Measurements from ENCODE around the gene FBLL1.
A peak's percentile ranks its signal among the peaks of the same experiment; 100 is the strongest.
"Not testable (repeated sequence)": the region's sequence is repeated elsewhere in the genome, so short reads cannot be mapped to it uniquely, and the experiment has no call there.

FBLL1 gene

DNA sequence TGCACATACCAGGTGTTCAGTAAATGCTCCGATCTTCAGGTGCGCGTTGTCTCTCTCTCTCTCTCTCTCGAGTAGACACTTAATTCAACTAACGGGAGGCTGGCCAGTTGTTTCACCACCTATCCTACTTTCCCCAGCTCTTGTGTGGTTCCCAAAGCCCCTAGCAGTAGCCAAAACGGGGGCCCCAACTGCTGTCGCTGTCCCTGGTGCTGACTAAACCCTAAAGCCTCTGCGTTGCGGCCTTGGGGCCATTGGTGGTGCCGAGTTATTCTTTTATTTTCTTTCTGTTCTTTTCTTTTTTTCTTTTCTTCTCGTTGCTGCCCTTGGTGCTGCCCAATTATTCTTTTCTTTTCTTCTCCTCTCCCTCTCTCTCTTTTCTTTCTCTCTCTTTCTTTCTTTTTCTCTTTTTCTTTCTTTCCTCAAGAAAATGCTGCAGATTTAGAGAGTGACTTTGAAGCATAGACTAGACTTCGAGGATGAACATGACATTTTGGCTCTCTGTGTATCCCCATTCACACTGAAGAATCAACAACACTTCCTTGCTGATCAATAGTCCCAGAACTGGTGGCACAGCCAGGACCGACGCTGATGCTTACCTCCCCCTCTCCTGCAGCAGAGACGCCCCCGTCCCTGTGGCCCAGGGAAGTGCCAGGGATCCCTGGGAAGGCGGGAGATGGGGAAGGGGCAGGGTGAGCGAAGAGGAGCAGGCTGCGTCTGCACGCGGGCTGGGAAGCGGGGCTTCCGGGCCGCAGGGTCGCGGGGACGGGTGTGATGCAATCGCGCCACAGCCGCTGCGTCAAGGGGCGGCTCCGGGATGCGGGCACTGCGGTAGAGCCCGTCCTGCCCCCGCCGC, at the start of gene FBLL1:
Gene FBLL1 (plus strand): TSS at position 785 of the 853 bp plus-strand sequence. CDS start 200 bp downstream, outside the sequence.
- no peak for DNase-seq (ENCODE audit: low read depth in 1 of 2, low spot score in 1 of 2)

- DNase-seq (ENCODE audit: low read depth in 1 of 2, low spot score in 1 of 2) = no peak
Measured at GRCh38 chr5:168480601-168481000, 48.5 kb upstream of the FBLL1 start.

DNA sequence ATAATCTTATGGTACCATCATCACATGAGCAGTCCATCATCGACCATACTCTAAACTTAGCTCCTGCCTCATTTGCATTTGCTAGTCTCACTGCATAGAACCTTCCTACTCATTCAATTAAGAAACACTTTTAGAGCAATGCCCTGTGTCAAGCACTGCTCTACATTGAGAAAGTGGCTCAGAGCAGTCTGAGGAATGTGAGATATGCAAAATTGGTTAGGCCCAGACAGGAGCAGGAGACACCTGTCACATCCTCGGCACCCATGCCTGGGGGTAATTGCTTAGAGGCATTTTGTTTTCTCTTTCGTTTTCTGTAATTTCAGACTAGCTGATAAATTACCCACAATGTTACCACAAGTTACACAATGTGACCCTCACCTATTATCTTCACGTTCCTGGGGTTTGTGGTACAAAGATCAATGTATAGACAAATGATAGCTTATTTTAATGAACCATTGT, 47.7 kb upstream of the FBLL1 start:
- DNase-seq (ENCODE audit: low read depth in 1 of 2, low spot score in 1 of 2) = no peak

GRCh38 chr5:168482361-168482760, 46.7 kb upstream of the FBLL1 start:
- no peak for DNase-seq (ENCODE audit: low read depth in 1 of 2, low spot score in 1 of 2)

DNA sequence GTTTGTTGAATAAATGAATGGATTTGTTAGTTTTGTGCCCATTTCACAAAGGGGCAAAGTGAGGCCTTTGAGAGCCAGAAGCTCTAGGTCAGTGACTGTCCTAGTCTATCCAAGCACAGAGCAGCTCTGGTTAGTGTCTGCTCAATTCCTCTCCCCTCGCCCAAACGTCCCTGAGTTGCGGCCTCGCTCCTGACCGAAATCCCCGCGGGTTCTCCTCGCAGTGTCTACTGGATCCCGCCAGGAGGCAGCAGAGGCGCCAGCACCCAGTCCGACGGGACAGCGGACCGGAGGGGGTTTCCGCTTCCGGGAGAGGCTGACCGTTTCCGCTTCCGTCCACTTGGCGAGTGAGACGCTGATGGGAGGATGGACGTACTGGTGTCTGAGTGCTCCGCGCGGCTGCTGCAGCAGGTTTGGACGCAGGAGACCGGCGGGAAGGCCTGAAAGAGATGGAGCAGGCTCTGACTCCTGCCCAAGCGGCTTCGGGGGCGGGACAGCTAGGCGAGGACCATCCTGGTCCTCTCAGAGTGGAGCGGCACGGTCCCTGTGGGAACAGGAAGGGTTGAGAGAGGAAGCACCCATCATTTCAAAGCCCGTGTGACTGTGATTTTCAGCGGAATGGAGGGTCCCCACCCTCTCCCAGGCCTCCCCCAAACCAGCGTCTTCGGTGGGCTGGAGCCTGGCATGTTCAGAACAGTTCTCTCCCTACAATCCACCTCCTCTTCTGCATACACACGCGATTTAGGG, 42.8 kb upstream of the FBLL1 start, which contains the start of gene RARS1:
Gene RARS1 (plus strand): TSS at position 336 of the 744 bp plus-strand sequence. CDS start 28 bp downstream, at position 364.
- DNase-seq (ENCODE audit: low read depth in 1 of 2, low spot score in 1 of 2) = peak; percentile 75 to 88

GRCh38 chr5:168489059-168489458, 40.0 kb upstream of the FBLL1 start:
- DNase-seq (ENCODE audit: low read depth in 1 of 2, low spot score in 1 of 2) = no peak

GRCh38 chr5:168494057-168494555, 35.0 kb upstream of the FBLL1 start:
- no peak for DNase-seq (ENCODE audit: low read depth in 1 of 2, low spot score in 1 of 2)

DNA sequence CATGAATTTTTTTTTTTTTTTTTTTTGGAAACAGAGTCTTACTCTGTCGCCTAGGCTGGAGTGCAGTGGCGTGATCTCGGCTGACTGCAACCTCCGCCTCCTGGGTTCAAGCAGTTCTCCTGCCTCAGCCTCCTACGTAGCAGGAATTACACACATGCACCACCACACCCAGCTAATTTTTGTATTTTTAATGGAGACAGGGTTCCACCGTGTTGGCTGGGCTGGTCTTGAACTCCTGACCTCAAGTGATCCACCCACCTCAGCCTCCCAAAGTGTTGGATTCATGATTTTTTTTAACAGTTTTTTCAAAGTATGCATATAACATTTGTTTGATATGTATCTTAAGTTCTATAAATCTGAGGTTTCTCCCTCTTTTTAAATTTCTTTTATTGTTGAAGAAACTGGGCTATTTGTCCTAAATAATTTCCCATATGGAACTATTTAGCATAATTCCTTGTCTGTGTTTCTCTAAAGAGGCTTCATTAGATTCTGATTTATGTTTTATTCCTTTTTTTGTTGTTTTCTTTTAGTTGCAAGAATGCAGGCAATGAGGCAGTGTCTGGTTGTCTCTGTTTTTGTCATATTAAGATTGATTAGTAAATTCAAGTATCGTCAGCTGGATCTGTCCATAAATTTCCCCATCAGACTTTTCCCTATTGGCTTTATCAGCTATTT, 26.4 kb upstream of the FBLL1 start:
- DNase-seq (ENCODE audit: low read depth in 1 of 2, low spot score in 1 of 2) = no peak

DNA sequence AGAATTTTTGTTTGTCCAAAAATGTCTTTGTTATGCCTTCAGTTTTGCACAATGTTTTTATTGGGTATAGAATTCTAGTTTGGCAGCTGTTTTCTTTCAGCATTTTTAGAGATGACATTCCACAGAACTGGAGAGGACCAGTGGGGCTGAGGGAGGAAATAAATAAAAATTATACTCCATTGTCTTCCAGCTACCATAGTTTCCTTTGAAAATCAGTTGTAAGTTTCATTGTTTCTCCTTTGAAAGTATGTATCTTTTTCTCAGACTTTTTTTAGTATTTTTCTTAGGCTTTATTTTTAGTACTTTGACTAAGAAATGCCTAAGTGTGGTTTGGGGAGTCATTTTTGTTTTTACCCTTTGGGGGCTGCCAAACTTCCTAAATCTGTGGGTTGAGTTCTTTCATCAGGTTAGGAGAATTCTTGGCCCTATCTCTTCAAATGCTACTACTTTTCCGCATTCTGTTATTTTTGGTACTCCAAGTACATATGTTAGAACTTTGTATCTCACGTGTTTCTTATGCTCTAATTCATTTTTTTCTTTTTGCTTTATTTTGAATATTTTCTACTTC, 15.2 kb upstream of the FBLL1 start:
- DNase-seq (ENCODE audit: low read depth in 1 of 2, low spot score in 1 of 2) = no peak

DNA sequence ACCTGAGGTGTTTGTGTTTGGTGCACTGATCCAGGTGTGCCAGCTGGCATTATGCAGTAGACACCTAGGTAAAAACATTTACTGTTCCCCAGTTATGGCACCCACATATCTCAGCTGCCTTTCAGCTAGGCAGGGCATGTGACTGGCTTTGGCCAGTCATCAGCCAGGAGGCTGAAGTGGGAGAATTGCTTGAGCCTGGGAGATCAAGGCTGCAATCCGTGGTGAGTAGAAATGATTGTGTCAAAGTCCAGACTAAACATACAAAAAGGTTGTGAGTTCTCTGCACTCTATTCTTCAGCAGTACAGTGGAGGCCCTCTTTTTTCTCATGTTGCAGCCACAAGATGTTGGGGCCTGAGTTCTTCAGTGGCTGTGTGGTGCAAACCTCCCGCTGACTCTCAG, 3.2 kb upstream of the FBLL1 start:
- DNase-seq (ENCODE audit: low read depth in 1 of 2, low spot score in 1 of 2) = no peak

- DNase-seq (ENCODE audit: low read depth in 1 of 2, low spot score in 1 of 2) = no peak
Measured at GRCh38 chr5:168527756-168528295, 1.3 kb upstream of the FBLL1 start.

DNA sequence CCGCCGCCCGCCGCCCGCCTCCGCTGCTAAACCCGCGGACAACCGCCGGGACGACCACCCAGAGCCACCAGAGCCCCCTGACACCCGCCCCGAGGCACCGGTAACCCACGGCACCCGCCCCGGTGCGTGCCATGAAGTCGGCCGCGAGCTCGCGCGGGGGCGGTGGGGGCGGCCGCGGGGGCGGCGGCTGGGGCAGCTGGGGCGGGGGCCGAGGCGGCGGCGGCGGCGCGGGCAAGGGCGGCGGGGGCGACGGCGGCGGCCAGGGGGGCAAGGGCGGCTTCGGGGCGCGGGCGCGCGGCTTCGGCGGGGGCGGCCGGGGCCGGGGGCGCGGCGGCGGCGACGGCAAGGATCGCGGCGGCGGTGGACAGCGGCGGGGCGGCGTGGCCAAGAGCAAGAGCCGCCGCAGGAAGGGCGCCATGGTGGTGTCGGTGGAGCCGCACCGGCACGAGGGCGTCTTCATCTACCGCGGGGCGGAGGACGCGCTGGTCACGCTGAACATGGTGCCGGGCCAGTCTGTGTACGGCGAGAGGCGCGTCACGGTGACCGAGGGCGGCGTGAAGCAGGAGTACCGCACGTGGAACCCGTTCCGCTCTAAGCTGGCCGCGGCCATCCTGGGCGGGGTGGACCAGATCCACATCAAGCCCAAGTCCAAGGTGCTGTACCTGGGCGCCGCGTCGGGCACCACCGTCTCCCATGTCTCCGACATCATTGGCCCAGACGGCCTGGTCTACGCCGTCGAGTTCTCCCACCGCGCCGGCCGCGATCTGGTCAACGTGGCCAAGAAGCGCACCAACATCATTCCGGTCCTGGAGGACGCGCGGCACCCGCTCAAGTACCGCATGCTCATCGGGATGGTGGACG, 499 bp downstream of the FBLL1 start:
- DNase-seq (ENCODE audit: low read depth in 1 of 2, low spot score in 1 of 2) = no peak

- no peak for DNase-seq (ENCODE audit: low read depth in 1 of 2, low spot score in 1 of 2)
Measured at GRCh38 chr5:168530621-168531150, 1.6 kb downstream of the FBLL1 start.

DNA sequence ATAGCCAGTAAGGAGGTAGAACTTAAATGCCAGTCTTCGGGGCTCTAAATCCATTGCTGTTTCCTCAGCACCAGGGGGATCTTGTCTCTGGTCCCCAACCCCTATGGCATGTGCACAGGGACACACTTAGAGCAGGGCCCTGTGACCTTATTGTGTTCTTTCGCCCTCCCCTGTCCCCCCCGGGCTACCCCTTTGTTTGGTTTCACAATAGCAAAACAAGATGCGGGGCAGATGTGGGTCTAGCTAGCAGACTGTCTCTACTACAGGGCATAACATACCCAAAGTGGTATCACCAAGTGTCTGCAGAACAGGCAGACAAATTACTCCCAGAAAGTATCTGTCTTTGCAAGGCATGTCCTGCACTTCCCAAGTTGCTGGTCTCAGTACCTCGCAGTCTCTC, 2.1 kb downstream of the FBLL1 start:
- DNase-seq (ENCODE audit: low read depth in 1 of 2, low spot score in 1 of 2) = no peak

- DNase-seq (ENCODE audit: low read depth in 1 of 2, low spot score in 1 of 2) = no peak
Measured at GRCh38 chr5:168531987-168532864, 3.1 kb downstream of the FBLL1 start.

- not testable (repeated sequence) for DNase-seq (ENCODE audit: low read depth in 1 of 2, low spot score in 1 of 2)
Measured at GRCh38 chr5:168534351-168534750, 5.2 kb downstream of the FBLL1 start.

DNA sequence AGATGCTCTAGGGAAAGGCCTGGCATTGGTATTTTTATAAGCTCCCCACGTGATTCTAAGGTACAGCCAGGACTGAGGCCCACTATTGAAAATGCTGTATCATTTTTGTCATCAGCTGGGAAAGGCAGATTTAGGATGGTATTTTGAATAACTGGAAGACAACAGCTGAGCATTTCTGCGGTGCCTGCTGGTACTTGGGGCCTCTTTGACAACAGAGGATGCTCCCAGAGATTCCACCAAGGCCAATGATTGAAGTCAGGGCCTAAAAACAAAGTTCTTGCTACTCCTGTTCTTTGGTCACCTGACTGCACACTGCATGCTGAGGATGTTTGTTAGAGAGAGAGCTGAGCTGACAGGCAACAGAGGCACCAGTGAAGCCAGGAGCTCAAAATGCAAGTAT, 8.1 kb downstream of the FBLL1 start:
- DNase-seq (ENCODE audit: low read depth in 1 of 2, low spot score in 1 of 2) = no peak

DNA sequence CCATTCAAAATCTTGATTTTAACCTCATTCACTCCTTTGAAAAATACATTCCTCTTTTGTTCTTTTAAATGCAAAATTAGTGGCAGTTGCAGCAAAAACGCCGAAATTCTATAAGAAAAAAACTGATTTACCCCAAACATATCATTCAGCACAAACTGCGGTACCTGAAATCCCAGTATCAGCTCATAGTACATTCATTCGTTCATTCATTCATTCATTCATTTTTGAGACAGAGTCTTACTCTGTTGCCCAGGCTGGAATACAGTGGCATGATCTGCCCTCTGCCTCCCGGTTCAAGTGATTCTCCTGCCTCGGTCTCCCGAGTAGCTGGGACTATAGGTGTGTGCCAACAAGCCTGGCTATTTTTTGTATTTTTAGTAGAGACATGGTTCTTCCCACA, 20.4 kb downstream of the FBLL1 start:
- DNase-seq (ENCODE audit: low read depth in 1 of 2, low spot score in 1 of 2) = no peak

DNA sequence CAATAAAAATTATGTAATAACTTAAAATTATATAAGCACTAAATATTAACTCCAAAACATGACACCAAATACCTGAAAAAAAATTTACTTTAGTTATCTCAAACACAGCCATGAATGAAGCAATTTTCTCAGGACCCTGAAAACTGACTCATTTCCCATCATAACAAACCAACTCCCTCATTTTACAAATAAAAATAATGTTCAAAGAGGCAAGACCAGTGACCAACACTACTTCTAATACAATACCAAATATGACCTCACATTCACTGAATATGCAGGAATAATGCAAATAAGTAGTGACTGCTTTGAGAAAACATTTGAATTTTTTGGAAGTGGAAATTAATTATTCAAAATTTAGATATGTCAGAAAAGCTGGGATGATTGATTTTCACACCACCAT, 21.6 kb downstream of the FBLL1 start:
- DNase-seq (ENCODE audit: low read depth in 1 of 2, low spot score in 1 of 2) = no peak
